Keratinocyte (primary cell): ENCODE measurements around the gene ZFAND6. TPM values are rescaled to one million over a fixed set of nuclear protein-coding genes. Genes with fewer than 3 reads are reported as not detected.

Experiments used
- DNase-seq: peaks from one replicate; pipeline ENCODE4 v3.0.0-alpha.2; 2011; ENCODE audit warnings: low read depth, missing footprints, low spot score
- FAIRE-seq: peaks from 2 replicates; lab custom pipeline; 2011; peaks lifted over from hg19 to GRCh38; lab: Jason Lieb, UNC
- H2AFZ ChIP-seq: 2 replicates; pipeline ENCODE4 v1.6.0; 2012; ENCODE audit warnings: low read length, control low read depth, inconsistent platforms; ENCODE audit not compliant: control insufficient read depth
- H3K27ac ChIP-seq: 2 replicates; pipeline ENCODE4 v1.5.1; 2011; ENCODE audit warnings: low read length; ENCODE audit not compliant: control insufficient read depth, insufficient read depth
- H3K27me3 ChIP-seq: 3 replicates; pipeline ENCODE4 v1.6.0; 2011; ENCODE audit warnings: low read length; ENCODE audit not compliant: control insufficient read depth, insufficient read depth; ENCODE audit errors: extremely low read depth
- H3K36me3 ChIP-seq, 2 experiments: 2 replicates in 1 of 2; 3 replicates in 1 of 2; pipeline ENCODE4 v1.5.1; 2011; ENCODE audit warnings: low read length in 2 of 2, mild to moderate bottlenecking in 1 of 2; ENCODE audit not compliant: control insufficient read depth in 2 of 2, insufficient read depth in 2 of 2; ENCODE audit errors: extremely low read depth in 1 of 2
- H3K4me1 ChIP-seq: 3 replicates; pipeline ENCODE4 v1.5.1; 2011; ENCODE audit warnings: low read length; ENCODE audit not compliant: control insufficient read depth, insufficient read depth; ENCODE audit errors: extremely low read depth
- H3K4me2 ChIP-seq: 3 replicates; pipeline ENCODE4 v1.6.0; 2011; ENCODE audit warnings: low read depth, low read length; ENCODE audit not compliant: control insufficient read depth, insufficient read depth; ENCODE audit errors: extremely low read depth
- H3K4me3 ChIP-seq, 3 experiments: fragments of 200-600 bp in 1 of 3; sonication (generic) in 1 of 3; 2 replicates in 2 of 3; 3 replicates in 1 of 3; pipeline ENCODE4 v1.5.1; 2011 to 2016; ENCODE audit warnings: low read length in 3 of 3, mild to moderate bottlenecking in 3 of 3, control low read depth in 2 of 3, inconsistent platforms in 1 of 3, low read depth in 1 of 3, mixed read lengths in 1 of 3, mixed run types in 1 of 3, moderate library complexity in 1 of 3; ENCODE audit not compliant: control insufficient read depth in 2 of 3, insufficient read depth in 2 of 3; ENCODE audit errors: extremely low read depth in 1 of 3
- H3K79me2 ChIP-seq: 2 replicates; pipeline ENCODE4 v1.6.0; 2012; ENCODE audit warnings: low read length; ENCODE audit not compliant: control insufficient read depth, insufficient read depth
- H3K9ac ChIP-seq: 3 replicates; pipeline ENCODE4 v1.6.0; 2011; ENCODE audit warnings: low read length; ENCODE audit not compliant: control insufficient read depth, insufficient read depth; ENCODE audit errors: extremely low read depth
- H3K9me1 ChIP-seq: 3 replicates; pipeline ENCODE4 v1.6.0; 2011; ENCODE audit warnings: low read length; ENCODE audit not compliant: control insufficient read depth, insufficient read depth; ENCODE audit errors: extremely low read depth
- H3K9me3 ChIP-seq: 2 replicates; pipeline ENCODE4 v1.5.1; 2012; ENCODE audit warnings: low read depth, low read length; ENCODE audit not compliant: control insufficient read depth
- H4K20me1 ChIP-seq: 3 replicates; pipeline ENCODE4 v1.6.0; 2011; ENCODE audit warnings: low read length; ENCODE audit not compliant: control insufficient read depth, insufficient read depth; ENCODE audit errors: extremely low read depth
- CTCF ChIP-seq, 3 experiments: IDR thresholded peaks in 1 of 3; conservative IDR thresholded peaks in 1 of 3; optimal IDR thresholded peaks in 1 of 3; 2 replicates in 2 of 3; 3 replicates in 1 of 3; pipeline versions ENCODE3 to v1.5.1; 2011; ENCODE audit warnings: low read length in 3 of 3, mild to moderate bottlenecking in 3 of 3, moderate library complexity in 2 of 3, control low read depth in 1 of 3, inconsistent platforms in 1 of 3; ENCODE audit not compliant: insufficient read depth in 2 of 3; ENCODE audit errors: extremely low read depth in 1 of 3
- EZH2 ChIP-seq: IDR thresholded peaks from one replicate; pipeline ENCODE4 v1.6.1; 2012; ENCODE audit warnings: inconsistent platforms, mild to moderate bottlenecking, low read length, moderate library complexity
- dilution Hi-C: fragments of 300-500 bp; cut with MboI; formaldehyde crosslinking; loops from one replicate; pipeline ENCODE4 v1.7.0; 2020; ENCODE audit warnings: low sequenced_read_pairs; ENCODE audit not compliant: extremely low pct_ligation_motif_present
- polyA plus RNA-seq, 5 experiments: library from polyadenylated mRNA; depleted of rRNA in 3 of 5; stranded (reverse) in 3 of 5; stranded (forward) in 1 of 5; unstranded in 1 of 5; fragments of >200 nt; gene quantifications; 1 replicate in 1 of 5; 2 replicates in 3 of 5; 3 replicates in 1 of 5; pipeline versions ENCODE4 v1.2.1 to v1.2.3, GENCODE V29; 2011 to 2012; ENCODE audit warnings: missing spikeins in 2 of 5, low read depth in 1 of 5, low replicate concordance in 1 of 5

Gene ZFAND6
- polyA plus RNA-seq, 1 donor (not counting 4 experiments of a cell fraction or from before 2014, with no cell fraction given): 142 TPM

DNA sequence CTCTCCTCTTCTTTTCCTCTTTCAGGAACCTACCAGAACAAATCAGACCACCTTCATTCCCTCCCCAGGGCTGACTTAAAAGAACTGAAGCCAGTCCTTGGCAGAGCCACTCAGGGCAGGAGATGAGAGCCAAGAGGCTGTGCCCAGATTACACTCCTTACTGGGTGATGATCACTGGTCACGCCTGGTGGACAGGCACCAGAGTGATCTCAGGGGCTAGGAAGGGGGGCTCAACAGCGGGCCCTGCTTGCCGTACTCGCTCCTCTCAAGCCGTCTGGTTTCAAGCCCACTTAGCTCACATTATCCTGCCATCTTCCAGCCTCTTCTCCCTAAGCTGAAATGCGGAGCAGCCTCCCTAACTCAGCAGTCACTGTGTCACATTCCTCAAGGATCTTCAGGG lies 91.7 kb downstream of the ZFAND6 start:
- no peak for TF ChIP-seq EZH2
- dilution Hi-C loops: no loop called here

GRCh38 chr15:80151576-80151975 lies 92.1 kb downstream of the ZFAND6 start:
- Histone ChIP-seq H4K20me1 (no peaks in the 10 kb centered on the region), H3K9ac (no peak overlapping the region), H3K27me3 (no peaks in the 10 kb centered on the region), H3K36me3 (peaks cover 0 to 1% of the 10 kb centered on the region in 2 experiments), H3K9me3 (no peaks in the 10 kb centered on the region), H3K4me2 (no peak overlapping the region), H3K4me3 (no peak overlapping the region), H2AFZ (no peak overlapping the region), H3K9me1 (no peaks in the 10 kb centered on the region), H3K27ac (no peak overlapping the region), H3K4me1 (peaks cover 11% of the 10 kb centered on the region), H3K79me2 (no peaks in the 10 kb centered on the region)
- no peak for DNase-seq
- dilution Hi-C loops: no loop called here
- no peak for FAIRE-seq
- TF ChIP-seq CTCF (optimal IDR thresholded peaks at IDR 0.05 in 1 of 3, IDR thresholded peaks at IDR 0.05 in 1 of 3, conservative IDR thresholded peaks at IDR 0.05 in 1 of 3; ENCODE audit: extremely low read depth in 1 of 3, insufficient read depth in 2 of 3, low read length in 3 of 3) (no peak), EZH2 (no peak)

More for the DNA sequence above, 91.7 kb downstream of the ZFAND6 start:
- Histone ChIP-seq H4K20me1 (no peaks in the 10 kb centered on the region), H3K4me1 (peaks cover 11% of the 10 kb centered on the region), H3K79me2 (no peaks in the 10 kb centered on the region), H3K4me3 (no peak overlapping the region), H3K9ac (no peak overlapping the region), H3K27me3 (no peaks in the 10 kb centered on the region), H2AFZ (no peak overlapping the region), H3K9me3 (no peaks in the 10 kb centered on the region), H3K4me2 (no peak overlapping the region), H3K27ac (no peak overlapping the region), H3K9me1 (no peaks in the 10 kb centered on the region), H3K36me3 (peaks cover 0 to 1% of the 10 kb centered on the region in 2 experiments)
- DNase-seq (no peak), FAIRE-seq (no peak)
